HG03457 (cell line): Measurements from ENCODE around the gene FADD.
"Not testable (repeated sequence)": the region's sequence is repeated elsewhere in the genome, so short reads cannot be mapped to it uniquely, and the experiment has no call there.

ENCODE experiments used
- ATAC-seq: cut with Tn5 transposase; IDR thresholded peaks from one replicate; pipeline ENCODE4 v1.9.1; 2021; ENCODE audit warnings: moderate number of reproducible peaks; ENCODE audit not compliant: unreplicated experiment

The FADD gene

DNA sequence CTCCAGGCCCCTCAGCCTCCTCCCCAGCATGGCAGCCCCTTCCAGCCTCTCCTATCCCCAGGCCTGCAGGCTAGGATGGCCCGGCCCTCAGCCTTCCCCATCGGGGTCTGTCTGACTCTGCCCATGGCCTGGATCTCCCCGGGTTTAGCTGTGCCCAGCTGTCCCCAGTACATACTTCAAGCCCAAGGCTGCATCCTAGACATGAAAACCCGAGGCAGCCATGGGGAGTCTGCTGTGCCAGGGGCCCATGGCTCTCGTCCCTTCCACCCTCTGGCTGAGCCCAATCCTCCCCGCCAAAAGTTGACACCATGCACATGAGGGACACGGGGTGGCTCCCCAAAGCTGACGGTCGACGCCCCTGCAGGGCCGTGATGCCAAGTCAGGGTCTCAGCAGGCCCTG lies 22.2 kb upstream of the FADD start:
- no peak for ATAC-seq

DNA sequence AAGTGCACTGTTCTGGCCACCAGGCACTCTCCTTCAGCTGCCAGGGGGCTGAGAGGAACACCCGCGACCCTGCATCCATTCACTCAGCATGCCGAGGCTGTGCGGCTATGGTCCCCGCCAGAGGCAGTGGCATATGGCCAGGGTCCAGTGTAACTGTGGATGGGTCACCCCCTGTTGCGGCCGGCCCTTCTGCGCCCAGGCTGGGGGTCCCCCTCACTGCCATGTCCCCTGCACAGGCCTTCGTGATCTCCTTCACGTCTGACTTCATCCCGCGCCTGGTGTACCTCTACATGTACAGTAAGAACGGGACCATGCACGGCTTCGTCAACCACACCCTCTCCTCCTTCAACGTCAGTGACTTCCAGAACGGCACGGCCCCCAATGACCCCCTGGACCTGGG lies 20.8 kb upstream of the FADD start:
- no peak for ATAC-seq

DNA sequence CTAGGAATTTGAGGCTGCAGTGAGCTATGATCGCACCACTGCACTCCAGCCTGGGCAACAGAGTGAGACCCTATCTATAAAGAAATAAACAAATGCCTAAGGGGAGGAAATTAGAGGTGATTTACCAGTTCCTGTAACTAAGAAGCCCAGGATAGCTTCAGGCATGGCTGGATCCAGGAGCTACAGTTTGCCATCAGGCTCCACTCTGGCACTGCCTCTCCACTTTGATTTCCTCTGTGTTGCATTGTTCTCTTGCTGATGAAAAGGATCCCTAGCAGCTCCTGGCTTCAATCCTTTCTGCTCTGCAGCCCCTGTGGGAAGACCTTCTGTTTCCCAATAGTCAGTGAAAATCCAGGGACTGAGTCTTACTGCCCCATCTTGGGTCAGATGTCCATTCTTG lies 20.1 kb upstream of the FADD start:
- ATAC-seq = no peak

DNA sequence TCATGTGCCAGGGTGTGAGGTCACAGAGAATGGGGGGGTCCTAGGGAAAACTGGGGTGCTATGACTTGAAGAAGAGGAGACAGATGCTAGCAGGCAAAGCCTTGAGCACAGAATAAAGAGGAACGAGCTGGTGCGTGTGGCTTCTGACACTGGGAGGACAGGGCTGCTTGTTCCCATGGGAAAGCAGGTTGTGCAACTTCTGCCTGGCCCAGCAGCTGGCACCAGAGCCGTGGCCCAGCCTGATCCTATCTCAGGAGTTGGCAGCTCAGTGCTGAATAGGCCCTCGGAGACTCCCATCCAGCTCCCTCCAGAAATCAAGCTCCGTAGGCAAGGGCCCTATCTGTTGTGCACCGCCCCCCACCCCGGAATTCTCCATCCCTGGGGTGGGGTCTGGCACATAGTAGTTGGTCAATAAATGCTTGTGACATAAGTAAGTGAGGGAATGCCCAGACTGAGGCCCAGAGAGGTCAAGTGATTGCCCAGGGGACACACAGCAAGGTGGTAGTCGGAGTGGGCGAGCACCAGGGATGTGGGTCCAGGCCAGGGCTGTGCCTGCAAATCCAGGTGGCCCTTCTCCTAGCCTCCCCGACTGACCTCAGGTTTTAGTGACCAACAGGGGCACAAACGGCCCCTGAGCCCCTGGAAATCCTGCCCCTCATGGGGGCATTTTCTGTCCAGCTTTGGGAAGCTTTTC lies 19.5 kb upstream of the FADD start:
- ATAC-seq = no peak

DNA sequence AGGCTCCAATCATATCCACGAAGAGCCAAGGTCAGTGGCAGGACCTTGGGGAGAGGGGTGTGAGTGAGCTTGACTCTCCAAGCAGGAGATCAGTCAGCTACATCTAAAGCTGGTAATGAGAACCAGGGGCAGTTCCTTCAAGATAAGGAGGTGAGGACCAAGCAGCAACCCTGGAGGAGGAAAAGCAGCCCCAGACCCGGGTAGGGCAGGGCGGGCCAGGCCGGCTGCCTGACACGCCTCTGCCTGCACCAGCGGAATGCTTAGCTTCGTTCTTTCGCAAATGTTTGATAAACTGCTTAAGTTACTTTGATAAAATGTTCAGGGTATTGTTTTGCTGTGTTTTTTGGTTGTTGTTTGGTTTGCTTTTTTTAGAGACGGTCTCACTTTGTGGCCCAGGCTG lies 18.7 kb upstream of the FADD start:
- ATAC-seq = no peak

DNA sequence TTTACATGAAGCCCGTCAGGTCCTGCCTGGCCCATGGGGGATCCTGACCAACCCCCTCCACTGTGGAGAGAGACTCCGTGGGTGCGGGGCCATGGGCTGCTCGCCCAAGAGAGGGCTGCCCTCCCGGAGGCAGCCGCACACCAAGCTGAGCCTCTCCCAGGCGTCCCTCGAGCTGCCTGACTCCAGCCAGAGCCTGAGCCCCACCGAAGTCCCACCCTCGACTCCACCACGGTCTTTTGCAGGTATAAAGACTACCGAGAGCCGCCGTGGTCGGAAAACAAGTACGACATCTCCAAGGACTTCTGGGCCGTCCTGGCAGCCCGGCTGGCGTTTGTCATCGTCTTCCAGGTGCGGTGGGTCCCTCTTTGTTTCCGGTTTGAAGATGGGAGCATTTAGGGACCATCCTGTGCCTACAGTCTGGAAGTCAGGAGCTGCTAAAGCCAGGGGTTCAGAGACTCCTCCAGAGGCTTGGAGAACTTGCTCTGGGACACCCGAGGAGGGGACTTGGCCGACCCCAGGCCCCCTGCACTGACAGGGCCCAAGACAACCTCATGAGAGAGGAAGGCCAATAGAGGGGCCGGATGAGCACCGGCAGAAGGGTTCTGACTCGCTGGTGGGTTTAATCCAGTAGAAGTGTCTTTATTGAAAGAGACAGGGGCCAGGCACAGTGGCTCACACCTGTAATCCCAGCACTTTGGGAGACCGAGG lies 17.6 kb upstream of the FADD start:
- no peak for ATAC-seq

DNA sequence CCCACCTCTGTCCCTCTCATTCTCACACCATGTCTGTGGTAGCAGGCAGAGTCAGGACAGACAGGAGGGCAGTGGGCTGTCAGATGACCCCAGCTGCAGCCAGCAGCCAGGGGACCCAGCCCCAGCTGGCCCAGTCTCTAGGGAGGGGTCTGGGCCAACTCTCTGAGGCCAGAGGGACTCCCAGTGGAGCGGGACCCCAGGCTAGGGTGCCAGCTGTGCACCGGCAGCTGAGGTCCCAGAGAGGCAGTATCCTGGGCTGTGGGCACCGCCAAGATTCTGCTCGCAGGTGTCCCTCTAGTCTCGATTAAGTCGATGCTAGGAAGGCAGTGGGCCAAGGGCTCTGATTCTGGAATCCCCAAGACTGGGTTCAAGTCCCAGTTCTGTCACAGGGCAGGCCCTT lies 16.7 kb upstream of the FADD start:
- ATAC-seq = no peak

DNA sequence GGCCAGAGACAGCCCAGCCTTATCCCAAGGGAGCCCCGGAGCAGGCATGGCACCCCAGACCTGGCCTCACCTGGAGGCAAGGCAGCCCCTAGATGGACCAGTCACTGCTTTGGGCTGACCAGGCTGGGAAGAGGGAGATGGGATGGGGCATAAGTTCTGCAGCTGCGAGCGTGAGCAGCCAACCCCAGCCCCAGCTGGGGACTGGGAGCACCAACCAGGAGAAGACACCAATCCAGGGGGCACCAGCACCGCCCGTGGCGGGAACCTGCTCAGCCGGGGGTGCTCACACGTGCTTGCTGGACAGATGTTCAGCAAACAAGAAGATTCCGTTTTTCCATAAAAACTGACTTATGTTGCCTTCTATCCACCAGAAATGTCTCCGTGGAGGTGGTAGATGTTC lies 16.2 kb upstream of the FADD start:
- ATAC-seq = no peak

DNA sequence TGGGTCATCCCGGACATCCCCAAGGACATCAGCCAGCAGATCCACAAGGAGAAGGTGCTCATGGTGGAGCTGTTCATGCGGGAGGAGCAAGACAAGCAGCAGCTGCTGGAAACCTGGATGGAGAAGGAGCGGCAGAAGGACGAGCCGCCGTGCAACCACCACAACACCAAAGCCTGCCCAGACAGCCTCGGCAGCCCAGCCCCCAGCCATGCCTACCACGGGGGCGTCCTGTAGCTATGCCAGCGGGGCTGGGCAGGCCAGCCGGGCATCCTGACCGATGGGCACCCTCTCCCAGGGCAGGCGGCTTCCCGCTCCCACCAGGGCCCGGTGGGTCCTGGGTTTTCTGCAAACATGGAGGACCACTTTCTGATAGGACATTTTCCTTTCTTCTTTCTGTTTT lies 15.3 kb upstream of the FADD start:
- no peak for ATAC-seq

DNA sequence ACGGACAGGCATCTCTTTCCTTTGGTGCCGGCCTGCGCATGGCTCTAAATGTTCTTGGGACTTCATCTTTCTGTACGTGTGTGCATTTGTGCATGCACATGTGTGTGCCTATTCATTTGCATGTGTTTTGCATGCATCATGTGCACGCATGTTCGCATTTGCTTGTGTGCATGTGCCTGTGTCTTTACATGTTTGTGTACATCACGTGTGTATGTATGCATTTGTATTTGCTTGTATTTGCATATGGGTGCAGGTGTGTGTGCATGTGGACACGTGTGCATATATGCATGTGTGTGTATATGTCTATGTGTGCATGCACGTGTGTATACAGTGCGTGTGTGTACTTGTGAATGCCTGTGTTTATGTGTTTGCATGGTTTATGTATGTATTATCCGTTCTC lies 13.5 kb upstream of the FADD start:
- no peak for ATAC-seq

DNA sequence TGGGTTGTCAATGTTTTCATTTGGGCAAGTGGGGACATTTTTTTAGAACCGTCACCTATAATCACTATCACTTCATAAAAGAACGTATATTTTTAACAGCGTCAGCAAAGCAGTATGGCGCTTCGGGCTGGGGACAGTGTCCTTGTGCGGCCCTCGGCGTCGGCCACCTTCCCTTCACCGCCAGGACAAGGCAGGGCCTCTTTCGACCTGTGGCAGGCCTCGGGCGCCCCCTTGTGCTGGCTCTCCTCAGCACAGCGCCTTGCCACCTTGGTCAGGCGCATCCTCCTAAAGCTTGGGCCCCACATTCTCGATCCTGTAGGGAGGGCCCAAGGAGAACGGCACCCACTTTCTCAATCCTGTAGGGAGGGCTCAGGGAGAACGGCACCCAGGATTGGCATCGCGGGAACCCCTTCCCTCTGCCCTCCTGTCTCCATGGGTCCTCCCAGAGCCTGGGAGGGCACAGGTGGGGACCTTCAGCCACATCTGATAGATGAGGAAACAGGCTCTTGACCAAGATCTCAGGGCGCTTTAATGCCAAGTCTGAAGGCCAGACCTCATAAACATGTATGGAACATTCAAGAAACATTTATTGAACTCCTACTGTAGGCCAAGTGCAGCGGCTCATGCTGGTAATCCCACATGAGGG lies 11.5 kb upstream of the FADD start:
- ATAC-seq = no peak

DNA sequence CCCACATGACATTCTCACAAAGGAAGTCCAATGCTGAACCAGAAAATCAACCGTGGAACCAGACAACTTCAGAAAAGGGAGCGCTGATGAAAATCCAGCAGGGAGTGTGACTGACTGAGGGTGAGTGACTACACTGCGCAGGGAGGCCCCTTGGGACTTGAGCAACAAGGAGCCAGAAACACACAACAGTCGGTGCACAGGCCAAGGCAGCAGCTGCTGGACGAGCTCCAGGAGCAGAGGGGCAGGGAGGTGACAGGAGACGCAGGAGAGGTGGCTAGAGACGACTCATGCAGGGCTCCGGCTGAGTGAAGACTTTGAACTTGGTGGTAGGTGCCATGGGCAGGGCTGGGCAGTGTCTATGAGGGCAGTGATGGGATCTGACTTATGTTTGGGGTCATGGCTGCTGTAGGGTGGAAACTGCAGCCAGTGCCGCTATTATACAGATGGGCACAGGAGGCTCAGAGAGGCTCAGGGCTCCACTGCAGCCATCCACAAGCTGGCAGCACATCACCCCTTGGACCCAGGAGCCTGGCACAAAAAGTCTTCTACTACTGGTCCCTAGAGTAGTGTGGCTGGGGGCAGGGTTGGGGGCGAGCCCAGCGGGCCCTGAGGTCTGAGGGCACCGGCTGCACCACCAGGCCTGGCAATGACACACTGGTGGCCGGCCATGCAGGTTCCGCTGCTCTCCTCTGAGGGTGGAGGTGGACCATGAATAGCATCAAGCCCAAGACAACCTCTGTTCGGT lies 10.3 kb upstream of the FADD start:
- ATAC-seq = no peak

DNA sequence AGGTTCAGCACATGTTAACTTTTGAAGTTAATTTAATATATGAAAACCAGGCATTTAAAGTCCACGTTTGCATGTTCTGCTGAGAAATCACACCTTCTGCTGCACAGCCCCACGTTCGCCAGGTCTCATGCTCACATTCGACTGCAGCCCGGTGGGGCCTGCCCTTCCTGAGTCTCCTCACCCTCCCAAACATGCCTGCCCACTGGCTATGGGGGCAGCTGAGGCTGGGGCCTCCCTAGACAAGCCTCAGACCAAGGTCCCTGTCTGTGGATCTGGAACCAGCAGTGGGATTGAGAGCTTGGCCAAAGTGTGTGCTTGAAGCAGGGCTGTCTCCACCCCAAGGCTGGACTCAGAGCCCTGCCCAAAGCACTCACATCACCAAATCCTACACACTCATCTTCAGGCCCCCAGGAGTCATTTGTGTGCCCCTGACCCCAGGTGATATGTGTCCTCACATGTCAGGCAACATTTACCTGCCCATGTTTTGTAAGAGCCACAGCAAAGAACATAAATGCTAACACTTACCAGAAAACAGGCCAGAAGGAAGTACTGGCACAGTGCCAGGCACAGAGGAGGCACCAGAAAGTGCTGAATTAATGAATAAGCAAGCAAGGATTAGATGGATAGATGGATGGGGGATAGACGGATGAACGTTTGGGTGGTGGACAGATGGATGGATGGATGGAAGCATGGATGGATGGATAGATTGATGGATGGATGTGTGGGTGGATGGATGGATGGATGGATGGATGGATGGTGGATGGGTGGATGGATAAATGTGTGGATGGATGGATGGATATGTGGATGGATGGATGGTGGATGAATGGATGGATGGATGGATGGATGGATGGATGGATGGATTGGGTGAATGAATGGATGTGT lies 9.4 kb upstream of the FADD start:
- ATAC-seq = no peak

DNA sequence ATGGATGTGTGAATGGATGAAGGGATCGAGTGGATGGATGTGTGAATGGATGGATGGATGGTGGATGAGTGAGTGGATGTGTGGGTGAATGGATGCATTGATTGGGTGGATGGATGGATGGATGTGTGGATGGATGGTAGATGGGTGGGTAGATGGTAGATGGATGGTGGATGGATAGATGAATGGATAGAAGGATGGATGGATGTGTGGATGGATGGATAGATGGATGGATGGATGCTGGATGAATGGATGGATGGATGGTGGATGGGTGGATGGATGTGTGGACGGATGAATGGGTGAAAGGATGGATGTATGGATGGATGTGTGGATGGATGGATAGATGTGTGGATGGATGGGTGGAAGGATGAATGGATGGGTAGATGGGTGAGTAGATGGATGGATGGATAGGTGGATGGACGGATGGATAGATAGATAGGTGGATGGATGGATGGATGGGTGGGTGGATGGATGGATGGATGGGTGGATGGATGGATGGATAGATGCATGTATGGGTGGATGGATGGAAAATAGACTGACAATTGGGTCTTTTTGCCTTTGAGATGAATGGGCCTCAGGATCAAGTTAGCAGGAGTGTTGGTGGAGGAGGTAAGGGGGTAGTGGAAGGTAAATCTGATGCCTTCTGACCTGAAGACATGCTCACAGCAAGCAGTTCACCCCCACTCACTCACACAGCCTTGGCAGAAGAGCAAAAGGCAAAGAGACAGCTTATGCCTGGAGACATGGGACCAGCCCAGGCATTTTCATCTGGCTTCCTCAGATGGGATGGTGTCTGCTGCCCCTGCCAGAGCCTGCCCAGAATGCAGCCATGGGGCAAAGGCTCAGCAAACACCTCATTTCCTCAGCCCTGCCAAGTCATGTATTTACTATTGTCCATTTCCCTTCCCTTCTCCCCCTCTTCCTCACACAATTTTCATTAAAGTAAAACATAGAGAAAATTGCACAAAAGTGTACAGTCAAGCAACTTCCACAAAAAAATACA lies 8.0 kb upstream of the FADD start:
- no peak for ATAC-seq

DNA sequence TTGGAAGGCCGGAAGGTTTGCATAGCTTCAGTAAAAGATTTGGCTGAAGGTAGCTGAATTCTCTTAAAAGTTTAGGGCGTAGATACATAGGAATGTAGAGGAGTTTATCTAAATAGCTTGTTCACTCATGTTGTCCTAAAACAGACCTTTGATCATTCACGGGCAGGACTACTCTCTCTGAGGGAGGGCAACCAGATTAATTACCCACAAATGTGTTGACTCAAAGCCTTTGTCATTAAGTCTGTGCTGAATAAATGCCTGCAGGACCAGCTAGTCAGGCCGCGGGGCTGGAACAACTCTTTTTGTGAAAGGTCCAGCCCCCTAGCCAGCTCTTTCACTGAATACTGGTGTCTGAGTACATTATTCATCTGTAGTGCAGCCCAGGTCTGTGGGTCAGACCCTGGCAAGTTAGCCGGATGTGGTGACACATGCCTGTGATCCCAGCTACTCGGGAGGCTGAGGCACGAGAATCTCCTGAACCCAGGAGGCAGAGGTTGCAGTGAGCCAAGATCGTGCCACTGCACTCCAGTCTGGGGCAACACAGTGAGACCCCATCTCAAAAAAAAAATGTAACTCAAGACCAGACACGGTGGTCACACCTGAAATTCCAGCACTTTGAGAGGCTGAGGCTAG lies 2.8 kb upstream of the FADD start:
- ATAC-seq = no peak

DNA sequence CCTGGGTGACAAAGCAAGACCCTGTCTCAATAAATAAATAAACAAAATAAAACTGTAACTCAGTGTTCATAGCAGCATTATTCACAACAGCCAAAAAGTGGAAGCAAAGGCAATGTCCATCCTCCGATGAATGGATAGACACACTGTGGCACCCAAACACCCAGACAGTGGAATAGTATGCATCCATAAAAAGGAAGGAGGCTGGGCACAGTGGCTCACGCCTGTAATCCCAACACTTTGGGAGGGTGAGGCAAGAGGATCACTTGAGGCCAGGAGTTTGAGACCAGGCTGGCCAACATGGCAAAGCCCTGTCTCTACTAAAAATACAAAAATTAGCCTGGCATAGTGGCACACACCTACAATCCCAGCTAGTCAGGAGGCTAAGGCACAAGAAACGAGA lies 2.0 kb upstream of the FADD start:
- not testable (repeated sequence) for ATAC-seq

DNA sequence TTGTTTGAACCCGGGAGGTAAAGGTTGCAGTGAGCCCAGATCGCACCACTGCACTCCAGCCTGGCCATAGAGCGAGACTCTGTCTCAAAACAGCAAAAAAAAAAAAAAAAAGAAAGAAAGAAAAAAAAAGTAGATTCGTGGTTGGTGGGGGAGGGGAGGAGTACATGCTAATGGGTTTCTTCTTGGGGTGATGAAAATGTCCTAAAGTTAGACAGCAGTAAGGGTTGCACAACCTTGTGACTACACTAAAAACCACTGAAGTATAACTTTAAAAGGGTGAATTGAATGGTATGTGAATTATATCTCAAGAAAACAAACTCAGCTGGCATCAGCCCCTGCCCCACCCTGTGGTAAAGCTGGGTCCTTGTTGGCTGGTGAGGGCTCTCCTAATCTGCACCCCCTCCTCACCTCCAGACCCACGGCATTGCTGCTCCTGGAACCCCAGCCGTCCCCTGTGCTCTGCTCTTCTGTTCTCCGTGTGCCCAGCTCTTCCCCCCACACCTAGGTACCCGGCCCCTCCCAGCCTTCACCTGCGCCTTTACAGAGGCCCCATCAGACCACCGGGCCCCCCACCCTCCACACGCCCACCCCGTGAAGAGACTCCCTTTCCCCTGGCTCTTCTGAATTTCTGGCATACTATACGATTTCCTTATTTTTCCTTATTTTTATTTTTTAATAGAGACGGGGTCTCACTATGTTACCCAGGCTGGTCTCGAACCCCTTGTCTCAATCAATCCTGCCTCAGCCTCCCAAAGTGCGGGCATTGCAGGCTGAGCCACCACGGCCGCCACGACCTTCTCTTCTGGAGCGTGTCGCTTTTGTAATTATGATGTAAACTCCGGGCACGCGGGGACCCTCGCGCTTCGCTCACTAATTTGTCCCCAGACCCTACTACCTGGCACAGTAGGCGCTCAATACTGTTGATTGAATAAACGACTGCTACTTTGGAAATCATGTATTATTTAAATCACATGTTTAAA lies 924 bp upstream of the FADD start:
- no peak for ATAC-seq
